ENCODE measurements around the gene WDR33.

The WDR33 gene

DNA sequence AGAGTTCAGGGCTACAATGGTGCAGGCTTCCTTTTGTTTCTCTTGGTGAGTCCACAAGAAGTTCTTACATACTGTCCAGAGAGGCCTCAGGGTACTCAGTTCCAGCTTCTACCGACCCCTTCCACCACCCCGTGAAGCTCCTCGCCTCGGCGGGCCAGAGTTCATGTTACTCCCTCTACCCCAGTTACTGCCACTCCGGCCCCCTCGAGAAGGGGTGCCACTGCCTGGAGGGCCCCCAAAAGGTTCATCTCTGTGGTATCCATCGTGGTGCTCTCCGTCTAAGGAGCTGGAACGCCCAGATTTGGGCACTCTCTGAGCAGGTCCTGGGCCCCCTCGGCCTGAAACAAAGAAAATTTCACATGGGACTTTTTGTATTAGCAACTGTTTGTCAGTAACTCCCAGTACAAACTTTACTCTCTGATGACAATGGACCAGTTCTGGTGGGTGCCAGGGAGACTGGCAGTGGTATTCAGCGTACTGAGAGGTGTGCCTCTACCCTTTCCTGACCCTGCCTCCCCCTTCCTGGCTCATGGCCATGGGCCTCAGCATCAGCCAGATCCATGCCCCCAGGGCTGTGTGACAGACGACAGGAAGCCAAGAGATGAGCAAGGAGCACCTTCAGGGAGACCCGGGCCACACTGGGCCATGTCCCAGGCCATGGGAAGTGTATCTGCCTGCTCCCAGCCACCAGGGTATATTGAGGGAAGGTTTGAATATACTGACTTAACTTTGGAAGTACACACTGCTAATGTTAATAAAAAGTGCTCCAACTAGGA lies 104.6 kb downstream of the WDR33 start:
- no peak for DNase-seq (ENCODE audit: extremely low read depth, insufficient read length)
- Histone ChIP-seq H3K27me3 (replicated peaks; ENCODE audit: control insufficient read depth, insufficient read depth, low read length) (no peaks in the 10 kb centered on the region), H3K36me3 (ENCODE audit: control insufficient read depth, insufficient read depth, low read length) (peaks cover 17% of the 10 kb centered on the region), H3K4me3 (replicated peaks; ENCODE audit: low read depth, low read length) (no peak overlapping the region)
- TF ChIP-seq, protein P1, sequence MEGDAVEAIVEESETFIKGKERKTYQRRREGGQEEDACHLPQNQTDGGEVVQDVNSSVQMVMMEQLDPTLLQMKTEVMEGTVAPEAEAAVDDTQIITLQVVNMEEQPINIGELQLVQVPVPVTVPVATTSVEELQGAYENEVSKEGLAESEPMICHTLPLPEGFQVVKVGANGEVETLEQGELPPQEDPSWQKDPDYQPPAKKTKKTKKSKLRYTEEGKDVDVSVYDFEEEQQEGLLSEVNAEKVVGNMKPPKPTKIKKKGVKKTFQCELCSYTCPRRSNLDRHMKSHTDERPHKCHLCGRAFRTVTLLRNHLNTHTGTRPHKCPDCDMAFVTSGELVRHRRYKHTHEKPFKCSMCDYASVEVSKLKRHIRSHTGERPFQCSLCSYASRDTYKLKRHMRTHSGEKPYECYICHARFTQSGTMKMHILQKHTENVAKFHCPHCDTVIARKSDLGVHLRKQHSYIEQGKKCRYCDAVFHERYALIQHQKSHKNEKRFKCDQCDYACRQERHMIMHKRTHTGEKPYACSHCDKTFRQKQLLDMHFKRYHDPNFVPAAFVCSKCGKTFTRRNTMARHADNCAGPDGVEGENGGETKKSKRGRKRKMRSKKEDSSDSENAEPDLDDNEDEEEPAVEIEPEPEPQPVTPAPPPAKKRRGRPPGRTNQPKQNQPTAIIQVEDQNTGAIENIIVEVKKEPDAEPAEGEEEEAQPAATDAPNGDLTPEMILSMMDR (IDR thresholded peaks at IDR 0.05; ENCODE audit: insufficient read depth, low read length, poor library complexity, severe bottlenecking) = no peak

DNA sequence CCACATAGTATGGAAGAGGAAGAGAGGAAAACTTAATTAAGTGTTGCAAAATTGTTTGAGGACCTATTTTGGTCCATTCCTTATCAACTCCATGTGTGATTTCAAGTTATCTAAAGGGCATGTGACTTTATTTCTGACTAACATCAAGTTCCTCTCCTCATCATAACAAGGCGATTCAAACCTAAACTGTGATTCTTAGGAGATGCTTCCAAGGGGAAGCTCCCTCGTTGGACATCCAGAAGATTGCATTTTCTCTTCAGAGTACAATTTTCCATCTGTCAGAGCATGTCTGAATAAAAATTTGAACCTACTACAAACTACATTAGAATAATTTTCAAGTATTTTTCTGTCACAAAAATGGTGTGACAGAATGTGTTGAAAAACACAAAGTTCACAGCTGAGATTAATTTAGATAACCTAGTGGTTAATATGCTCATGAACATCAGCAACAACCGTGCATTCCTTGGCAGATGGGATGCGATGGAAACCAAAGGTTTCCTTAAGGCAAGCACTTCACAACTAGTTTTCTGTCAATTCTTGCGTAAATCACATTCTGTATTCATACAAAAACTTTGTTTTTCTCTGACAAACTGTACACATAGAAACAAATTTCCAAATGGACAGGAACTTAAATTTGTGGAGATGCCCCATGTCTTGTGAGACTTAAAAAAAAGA lies 105.4 kb downstream of the WDR33 start:
- TF ChIP-seq, protein P1 (IDR thresholded peaks at IDR 0.05; ENCODE audit: insufficient read depth, low read length, poor library complexity, severe bottlenecking) = no peak
- H3K4me3 ChIP-seq (replicated peaks; ENCODE audit: low read depth, low read length) = no peak overlapping the region
- no peaks in the 10 kb centered on the region for H3K27me3 ChIP-seq (replicated peaks; ENCODE audit: control insufficient read depth, insufficient read depth, low read length)
- peaks cover 17% of the 10 kb centered on the region for H3K36me3 ChIP-seq (ENCODE audit: control insufficient read depth, insufficient read depth, low read length)
- no peak for DNase-seq (ENCODE audit: extremely low read depth, insufficient read length)

DNA sequence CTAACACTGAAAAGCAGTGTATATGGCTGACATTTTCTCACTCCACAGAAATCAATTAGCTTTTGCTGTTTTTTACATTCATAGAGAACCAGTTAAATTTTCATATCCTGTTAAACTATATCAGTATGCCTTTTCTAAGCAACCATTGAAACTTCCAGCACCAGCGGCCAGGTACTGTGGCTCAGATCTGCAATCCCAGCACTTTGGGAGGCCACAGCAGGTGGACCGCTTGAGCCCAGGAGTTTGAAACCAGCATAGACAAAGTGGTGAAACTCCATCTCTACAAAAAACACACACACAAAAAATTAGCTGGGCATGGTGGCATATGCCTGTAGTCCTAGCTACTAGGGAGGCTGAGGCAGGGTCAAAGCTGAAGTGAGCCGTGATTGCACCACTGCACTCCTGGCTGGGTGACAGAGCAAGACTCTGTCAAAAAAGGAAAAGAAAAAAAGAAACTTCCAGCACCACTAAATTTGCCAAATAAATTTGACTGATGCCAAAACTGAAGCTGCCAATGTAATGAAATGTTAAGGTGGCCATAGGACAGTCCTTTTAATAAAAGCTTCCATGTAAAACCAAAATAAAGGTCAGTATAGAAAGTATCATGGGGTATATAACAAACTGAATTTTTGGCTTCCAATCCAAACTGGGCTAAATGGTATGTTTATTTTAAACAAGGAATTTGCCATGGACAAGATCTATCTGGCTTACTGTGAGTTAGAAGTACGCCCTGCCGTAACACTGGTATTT lies 106.2 kb downstream of the WDR33 start:
- TF ChIP-seq, protein P1 (IDR thresholded peaks at IDR 0.05; ENCODE audit: insufficient read depth, low read length, poor library complexity, severe bottlenecking) = no peak
- Histone ChIP-seq H3K4me3 (replicated peaks; ENCODE audit: low read depth, low read length) (no peak overlapping the region), H3K36me3 (ENCODE audit: control insufficient read depth, insufficient read depth, low read length) (peaks cover 14% of the 10 kb centered on the region), H3K27me3 (replicated peaks; ENCODE audit: control insufficient read depth, insufficient read depth, low read length) (no peaks in the 10 kb centered on the region)
- DNase-seq (ENCODE audit: extremely low read depth, insufficient read length) = no peak

DNA sequence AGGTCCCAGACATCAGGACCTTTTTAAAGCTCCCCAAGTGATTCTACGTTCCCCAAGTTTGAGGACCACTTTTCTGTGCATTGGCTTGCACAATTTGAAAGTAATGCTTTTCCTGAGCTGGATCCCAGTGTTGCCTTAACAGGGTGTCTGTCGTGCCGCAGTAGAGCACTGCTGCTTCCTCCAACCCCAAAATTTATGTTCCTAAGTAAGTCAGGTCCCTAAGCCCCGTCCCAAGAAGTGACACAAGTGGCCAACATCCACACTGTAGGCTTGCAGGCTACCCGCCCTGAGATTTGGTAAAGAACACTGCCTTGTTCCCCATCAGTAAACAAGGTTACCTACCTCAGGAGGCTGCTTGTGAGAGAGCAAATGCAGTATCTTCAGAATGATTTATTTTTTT lies 107.7 kb downstream of the WDR33 start:
- Histone ChIP-seq H3K36me3 (ENCODE audit: control insufficient read depth, insufficient read depth, low read length) (peaks cover 8% of the 10 kb centered on the region), H3K4me3 (replicated peaks; ENCODE audit: low read depth, low read length) (no peak overlapping the region), H3K27me3 (replicated peaks; ENCODE audit: control insufficient read depth, insufficient read depth, low read length) (no peaks in the 10 kb centered on the region)
- DNase-seq (ENCODE audit: extremely low read depth, insufficient read length) = no peak
- TF ChIP-seq, protein P1 (IDR thresholded peaks at IDR 0.05; ENCODE audit: insufficient read depth, low read length, poor library complexity, severe bottlenecking) = no peak

DNA sequence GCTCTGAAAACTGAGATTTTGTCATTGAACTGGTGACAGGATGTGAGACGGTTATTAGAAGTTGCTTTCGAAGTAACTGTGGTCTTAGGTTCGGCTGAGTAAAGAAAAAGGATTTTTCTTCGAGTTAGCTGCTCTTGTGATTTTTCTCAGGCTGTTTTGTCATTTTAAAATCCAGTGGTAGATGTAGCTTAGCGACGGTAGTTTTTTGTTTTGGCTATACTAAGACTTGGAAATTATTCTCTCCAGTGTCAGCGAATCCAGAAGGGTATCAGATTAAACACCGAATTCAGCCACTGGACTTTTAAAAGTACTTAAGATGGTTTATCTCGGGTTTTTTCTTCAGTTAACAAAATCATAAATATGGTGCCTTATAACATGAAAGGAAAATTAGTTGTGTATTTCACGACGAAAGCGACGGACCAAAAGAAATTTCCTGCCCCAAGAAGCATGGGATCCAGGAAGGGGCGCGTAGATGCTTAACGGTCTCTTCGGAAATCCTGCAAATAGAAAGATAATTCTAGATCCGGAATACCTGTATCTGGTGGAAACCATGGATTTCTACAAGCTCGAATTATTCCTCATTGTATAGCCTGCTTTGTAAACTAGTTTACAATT lies 108.5 kb downstream of the WDR33 start:
- TF ChIP-seq, protein P1 (IDR thresholded peaks at IDR 0.05; ENCODE audit: insufficient read depth, low read length, poor library complexity, severe bottlenecking) = peak; percentile 1
- Histone ChIP-seq H3K36me3 (ENCODE audit: control insufficient read depth, insufficient read depth, low read length) (peaks cover 6% of the 10 kb centered on the region), H3K27me3 (replicated peaks; ENCODE audit: control insufficient read depth, insufficient read depth, low read length) (no peaks in the 10 kb centered on the region), H3K4me3 (replicated peaks; ENCODE audit: low read depth, low read length) (peak overlapping the region; percentile 66)
- DNase-seq (ENCODE audit: extremely low read depth, insufficient read length) = no peak
